AG09309 (cell line): ENCODE results near the gene POLE.
A peak's percentile ranks its signal among the peaks of the same experiment; 100 is the strongest.

Source experiments
- DNase-seq: peaks from one replicate; pipeline ENCODE4 v3.0.0-alpha.2; 2010; ENCODE audit warnings: low read depth
- H3K4me3 ChIP-seq: 2 replicates; pipeline ENCODE4 v1.5.1; 2011; ENCODE audit warnings: mild to moderate bottlenecking, low read depth, low read length, moderate library complexity; ENCODE audit not compliant: control insufficient read depth
- TF ChIP-seq, protein P1 (sequence below): IDR thresholded peaks from 2 replicates; pipeline ENCODE4 v1.5.1; 2011; ENCODE audit warnings: mild to moderate bottlenecking, low read depth, low read length, inconsistent platforms; ENCODE audit not compliant: insufficient read depth, control insufficient read depth; ENCODE audit errors: missing control alignments

POLE gene

DNA sequence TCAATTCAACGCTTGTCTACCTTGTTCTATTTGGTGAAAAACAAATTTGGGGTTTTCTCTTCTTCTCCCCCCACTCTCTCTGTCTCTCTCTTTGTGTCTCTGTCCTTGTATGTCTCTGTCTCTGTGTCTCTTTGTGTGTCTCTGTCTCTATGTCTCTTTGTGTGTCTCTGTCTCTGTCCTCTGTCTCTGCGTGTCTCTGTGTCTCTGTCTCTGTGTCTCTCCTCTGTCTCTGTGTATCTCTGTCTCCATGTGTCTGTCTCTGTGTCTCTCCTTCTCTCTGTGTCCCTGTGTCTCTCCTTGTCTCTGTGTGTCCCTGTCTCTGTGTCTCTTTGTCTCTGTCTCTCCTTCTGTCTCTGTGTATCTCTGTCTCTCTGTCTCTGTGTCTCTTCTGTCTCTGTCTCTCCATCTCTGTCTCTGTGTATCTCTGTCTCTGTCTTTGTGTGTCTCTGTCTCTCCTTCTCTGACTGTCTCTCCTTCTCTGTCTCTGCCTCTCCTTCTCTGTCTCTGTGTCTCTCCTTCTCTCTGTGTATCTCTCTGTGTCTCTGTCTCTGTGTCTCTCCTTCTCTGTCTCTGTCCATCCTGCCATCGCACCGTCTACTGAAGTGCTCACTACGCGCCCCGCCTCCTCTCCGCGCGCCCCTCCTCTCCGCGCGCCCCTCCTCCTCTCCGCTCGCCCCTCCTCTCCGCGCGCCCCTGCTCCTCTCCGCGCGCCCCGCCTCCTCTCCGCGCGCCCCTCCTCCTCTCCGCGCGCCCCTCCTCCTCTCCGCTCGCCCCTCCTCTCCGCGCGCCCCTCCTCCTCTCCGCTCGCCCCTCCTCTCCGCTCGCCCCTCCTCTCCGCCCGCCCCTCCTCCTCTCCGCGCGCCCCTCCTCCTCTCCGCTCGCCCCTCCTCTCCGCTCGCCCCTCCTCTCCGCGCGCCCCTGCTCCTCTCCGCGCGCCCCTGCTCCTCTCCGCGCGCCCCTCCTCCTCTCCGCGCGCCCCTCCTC is 89.5 kb downstream of the POLE start:
- TF ChIP-seq, protein P1, sequence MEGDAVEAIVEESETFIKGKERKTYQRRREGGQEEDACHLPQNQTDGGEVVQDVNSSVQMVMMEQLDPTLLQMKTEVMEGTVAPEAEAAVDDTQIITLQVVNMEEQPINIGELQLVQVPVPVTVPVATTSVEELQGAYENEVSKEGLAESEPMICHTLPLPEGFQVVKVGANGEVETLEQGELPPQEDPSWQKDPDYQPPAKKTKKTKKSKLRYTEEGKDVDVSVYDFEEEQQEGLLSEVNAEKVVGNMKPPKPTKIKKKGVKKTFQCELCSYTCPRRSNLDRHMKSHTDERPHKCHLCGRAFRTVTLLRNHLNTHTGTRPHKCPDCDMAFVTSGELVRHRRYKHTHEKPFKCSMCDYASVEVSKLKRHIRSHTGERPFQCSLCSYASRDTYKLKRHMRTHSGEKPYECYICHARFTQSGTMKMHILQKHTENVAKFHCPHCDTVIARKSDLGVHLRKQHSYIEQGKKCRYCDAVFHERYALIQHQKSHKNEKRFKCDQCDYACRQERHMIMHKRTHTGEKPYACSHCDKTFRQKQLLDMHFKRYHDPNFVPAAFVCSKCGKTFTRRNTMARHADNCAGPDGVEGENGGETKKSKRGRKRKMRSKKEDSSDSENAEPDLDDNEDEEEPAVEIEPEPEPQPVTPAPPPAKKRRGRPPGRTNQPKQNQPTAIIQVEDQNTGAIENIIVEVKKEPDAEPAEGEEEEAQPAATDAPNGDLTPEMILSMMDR, result no peak
- H3K4me3 ChIP-seq, result peak overlapping the region; percentile 8
- no peak for DNase-seq

DNA sequence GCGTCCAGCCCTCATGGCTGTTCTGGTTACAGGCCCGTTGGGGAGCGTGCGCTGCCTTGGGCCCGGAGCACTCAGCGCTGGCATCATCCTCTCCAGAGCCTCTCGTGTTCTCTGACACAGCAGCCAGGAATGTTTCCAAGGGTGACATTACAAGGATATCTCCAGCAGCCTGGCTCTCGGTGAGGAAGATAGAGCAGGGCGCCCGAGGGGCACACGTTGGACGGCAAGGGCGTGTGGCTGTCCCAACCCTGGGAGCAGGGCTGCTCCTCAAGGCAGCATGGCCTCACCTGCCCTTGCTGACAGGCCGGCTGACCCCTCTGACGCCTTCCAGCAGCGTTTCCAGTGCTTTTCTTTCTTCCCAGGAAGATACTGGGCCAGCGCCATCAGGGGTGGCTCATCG is 91.1 kb downstream of the POLE start:
- TF ChIP-seq, protein P1, result no peak
- H3K4me3 ChIP-seq, result no peak overlapping the region
- DNase-seq, result no peak

DNA sequence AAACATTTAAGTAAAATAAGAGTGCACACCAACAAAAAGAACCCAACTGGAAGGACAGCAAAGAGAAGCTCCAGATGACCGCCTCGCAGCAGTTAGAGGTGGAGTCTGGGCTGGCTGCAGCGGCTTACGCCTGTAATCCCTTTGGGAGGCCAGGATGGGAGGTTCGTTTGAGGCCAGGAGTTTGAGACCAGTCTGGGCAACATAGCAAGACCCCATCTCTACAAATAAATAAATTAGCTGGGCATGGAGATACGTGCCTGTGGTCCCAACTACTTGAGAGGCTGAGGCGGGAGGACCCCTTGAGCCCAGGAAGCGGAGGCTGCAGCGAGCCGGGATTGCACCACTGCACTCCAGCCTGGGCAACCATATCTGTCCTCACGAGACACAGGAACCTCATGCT is 92.0 kb downstream of the POLE start:
- TF ChIP-seq, protein P1, result no peak
- H3K4me3 ChIP-seq, result no peak overlapping the region
- no peak for DNase-seq

DNA sequence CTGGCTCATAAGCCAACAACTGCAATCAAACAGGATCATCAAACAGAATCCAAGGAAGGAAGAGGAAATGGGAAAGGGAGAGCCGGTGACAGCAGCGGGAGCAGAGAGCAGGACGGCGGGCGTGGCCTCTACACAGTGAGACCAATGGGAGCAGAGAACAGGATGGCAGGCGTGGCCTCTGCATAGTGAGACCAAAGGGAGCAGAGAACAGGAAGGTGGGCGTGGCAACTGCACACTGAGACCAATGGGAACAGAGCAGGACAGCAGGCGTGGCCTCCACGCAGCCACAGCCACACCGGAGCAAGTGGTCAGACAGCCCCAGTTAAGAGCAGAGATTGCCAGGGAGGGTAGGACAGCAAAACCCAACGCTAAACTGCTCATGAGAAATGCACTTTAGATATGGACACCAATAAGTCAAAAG is 93.2 kb downstream of the POLE start:
- peak; percentile 33 for DNase-seq
- TF ChIP-seq, protein P1, result no peak
- H3K4me3 ChIP-seq, result no peak overlapping the region

DNA sequence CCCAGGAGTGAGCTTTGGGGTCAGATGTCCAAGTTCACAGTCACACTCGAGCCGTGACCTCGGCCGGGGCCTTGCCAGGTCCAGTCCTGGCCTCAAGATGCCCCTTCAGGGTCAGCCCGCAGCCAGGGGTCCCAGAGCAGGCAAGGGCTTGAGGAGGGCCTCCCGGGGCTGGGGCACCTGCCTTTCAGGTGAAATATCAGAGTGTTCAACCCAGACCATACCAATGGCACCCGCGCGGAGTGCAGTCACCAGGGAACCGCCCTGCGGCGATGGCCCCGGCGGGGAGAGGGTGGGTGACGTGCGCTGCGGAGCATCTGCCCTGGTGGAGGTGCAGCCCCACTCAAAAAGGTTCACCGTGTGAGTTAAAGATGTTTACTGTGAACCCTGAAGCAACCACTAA is 93.6 kb downstream of the POLE start:
- no peak overlapping the region for H3K4me3 ChIP-seq
- TF ChIP-seq, protein P1, result no peak
- no peak for DNase-seq

DNA sequence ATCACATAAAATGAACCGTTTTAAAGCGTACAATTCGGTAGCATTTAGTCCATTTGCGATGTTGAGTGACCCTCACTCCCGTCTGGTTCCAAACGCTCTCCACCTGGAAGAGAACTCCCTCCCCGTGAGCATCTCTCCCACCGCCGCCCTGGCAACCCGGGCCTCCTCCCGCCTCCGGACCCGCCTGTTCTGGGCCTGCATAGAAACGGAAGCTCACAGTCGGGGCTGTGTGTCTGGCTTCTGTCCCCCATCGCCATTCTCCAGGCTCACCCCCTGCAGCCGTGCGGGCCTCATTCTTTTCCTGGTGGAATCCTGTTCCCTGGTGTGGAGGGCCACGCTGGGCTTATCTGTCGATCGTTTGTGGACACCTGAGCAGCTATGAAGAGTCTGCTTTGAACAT is 94.1 kb downstream of the POLE start:
- TF ChIP-seq, protein P1, result no peak
- DNase-seq, result no peak
- no peak overlapping the region for H3K4me3 ChIP-seq
